IMR-90 (cell line): ENCODE results near the gene RAD51B. TPM values are rescaled to one million over a fixed set of nuclear protein-coding genes. Genes with fewer than 3 reads are reported as not detected.

Experiments
- ATAC-seq: fragments of 200-7000 bp; cut with Tn5 transposase; 2 replicates; pipeline ENCODE4 v1.9.1; 2020; ENCODE audit warnings: low read depth, mild to moderate bottlenecking, moderate library complexity
- BruUV-seq: library from RNA; stranded (reverse); fragments of 400-500 nt; replicated peaks from 2 replicates; lab custom pipeline; 2021; lab: Mats Ljungman, UMichigan
- CTCF ChIA-PET: fragments of 300-600 bp; formaldehyde crosslinking; extraction: SDS; loops from one replicate; lab custom pipeline; 2021; ENCODE audit warnings: antibody characterized with exemption; lab: Yijun Ruan, JAX
- POLR2A ChIA-PET: fragments of 300-600 bp; sonication (Branson Sonifier 250); formaldehyde crosslinking; loops from one replicate; lab custom pipeline; 2022; ENCODE audit warnings: antibody characterized with exemption; ENCODE audit not compliant: unreplicated experiment; lab: Charles Lee
- DNase-seq: peaks from one replicate; pipeline ENCODE4 v3.0.0; 2013
- H2AFZ ChIP-seq: replicated peaks from 2 replicates; pipeline ENCODE3; 2013; ENCODE audit warnings: low read length, mild to moderate bottlenecking; ENCODE audit not compliant: poor library complexity
- H2AK5ac ChIP-seq: 2 replicates; pipeline ENCODE4 v1.6.1; 2013; ENCODE audit warnings: low read depth, low read length, inconsistent platforms
- H2AK9ac ChIP-seq: replicated peaks from 2 replicates; pipeline ENCODE3; 2013; ENCODE audit warnings: mild to moderate bottlenecking, low read depth, low read length, moderate library complexity; ENCODE audit not compliant: poor library complexity
- H2BK120ac ChIP-seq: 2 replicates; pipeline ENCODE4 v1.6.1; 2013; ENCODE audit warnings: low read depth, low read length, inconsistent platforms
- H2BK15ac ChIP-seq: 3 replicates; pipeline ENCODE4 v1.6.1; 2013; ENCODE audit warnings: low read depth, low read length, inconsistent platforms
- H2BK20ac ChIP-seq: 2 replicates; pipeline ENCODE4 v1.6.1; 2013; ENCODE audit warnings: low read depth, mild to moderate bottlenecking, inconsistent platforms, low read length, moderate library complexity
- H2BK5ac ChIP-seq: 2 replicates; pipeline ENCODE4 v1.6.1; 2013; ENCODE audit warnings: mild to moderate bottlenecking, low read depth, low read length, inconsistent platforms; ENCODE audit not compliant: poor library complexity, severe bottlenecking
- H3K14ac ChIP-seq: replicated peaks from 2 replicates; pipeline ENCODE4 v1.6.1; 2013; ENCODE audit warnings: low read depth, low read length, inconsistent platforms
- H3K18ac ChIP-seq: 2 replicates; pipeline ENCODE4 v1.6.1; 2013; ENCODE audit warnings: low read depth, low read length, control low read depth
- H3K23ac ChIP-seq: 2 replicates; pipeline ENCODE4 v1.6.1; 2013; ENCODE audit warnings: low read depth, low read length, inconsistent platforms
- H3K27ac ChIP-seq: 2 replicates; pipeline ENCODE4 v1.5.1; 2013; ENCODE audit warnings: mild to moderate bottlenecking, control low read depth, low read length; ENCODE audit not compliant: insufficient read depth
- H3K27me3 ChIP-seq: 2 replicates; pipeline ENCODE4 v1.6.1; 2013; ENCODE audit warnings: low read length; ENCODE audit not compliant: control insufficient read depth, insufficient read depth
- H3K36me3 ChIP-seq: 2 replicates; pipeline ENCODE4 v1.6.1; 2013; ENCODE audit warnings: low read length, mixed read lengths; ENCODE audit not compliant: control insufficient read depth, insufficient read depth
- H3K4ac ChIP-seq: 2 replicates; pipeline ENCODE4 v1.6.1; 2013; ENCODE audit warnings: low read depth, low read length, inconsistent platforms
- H3K4me1 ChIP-seq: 2 replicates; pipeline ENCODE4 v1.6.1; 2013; ENCODE audit warnings: low read length, mixed read lengths; ENCODE audit not compliant: control insufficient read depth, insufficient read depth
- H3K4me2 ChIP-seq: 2 replicates; pipeline ENCODE4 v1.6.1; 2013; ENCODE audit warnings: low read depth, mild to moderate bottlenecking, control low read depth, low read length, moderate library complexity
- H3K4me3 ChIP-seq: 2 replicates; pipeline ENCODE4 v1.5.1; 2013; ENCODE audit warnings: low read depth, mild to moderate bottlenecking, control low read depth, low read length, moderate library complexity; ENCODE audit not compliant: insufficient read depth
- H3K56ac ChIP-seq: 2 replicates; pipeline ENCODE4 v1.6.1; 2013; ENCODE audit warnings: low read length, inconsistent platforms; ENCODE audit not compliant: insufficient read depth; ENCODE audit errors: extremely low read depth
- H3K79me1 ChIP-seq, 2 experiments: 2 replicates each; pipeline ENCODE4 v1.6.1; 2013; ENCODE audit warnings: low read length in 2 of 2, inconsistent platforms in 1 of 2, low read depth in 1 of 2
- H3K9ac ChIP-seq: 2 replicates; pipeline ENCODE4 v1.6.1; 2013; ENCODE audit warnings: low read depth, low read length, control low read depth
- H3K9me1 ChIP-seq: 2 replicates; pipeline ENCODE4 v1.6.1; 2013; ENCODE audit warnings: low read length, inconsistent platforms; ENCODE audit not compliant: insufficient read depth
- H3K9me3 ChIP-seq: 2 replicates; pipeline ENCODE4 v1.6.1; 2013; ENCODE audit warnings: low read length; ENCODE audit not compliant: control insufficient read depth, insufficient read depth
- H4K20me1 ChIP-seq: 2 replicates; pipeline ENCODE4 v1.6.1; 2013; ENCODE audit warnings: low read length, inconsistent platforms; ENCODE audit not compliant: insufficient read depth
- H4K5ac ChIP-seq: 2 replicates; pipeline ENCODE4 v1.6.1; 2013; ENCODE audit warnings: mild to moderate bottlenecking, low read depth, low read length, control low read depth
- H4K8ac ChIP-seq, 2 experiments: 2 replicates each; pipeline ENCODE4 v1.6.1; 2013; ENCODE audit warnings: low read depth in 2 of 2, low read length in 2 of 2, control low read depth in 1 of 2, inconsistent platforms in 1 of 2
- H4K91ac ChIP-seq: 2 replicates; pipeline ENCODE4 v1.6.1; 2013; ENCODE audit warnings: low read depth, low read length, inconsistent platforms; ENCODE audit not compliant: insufficient read depth
- BHLHE40 ChIP-seq: fragments of 150-350 bp; IDR thresholded peaks from 2 replicates; pipeline ENCODE4 v1.6.1; 2016; ENCODE audit warnings: mild to moderate bottlenecking, low read depth, low read length
- MXI1 ChIP-seq: IDR thresholded peaks from 2 replicates; pipeline ENCODE4 v1.6.1; 2012; ENCODE audit warnings: low read depth, mild to moderate bottlenecking, low read length, moderate library complexity, borderline replicate concordance
- RAD21 ChIP-seq: IDR thresholded peaks from 2 replicates; pipeline ENCODE4 v1.6.1; 2012; ENCODE audit warnings: low read length, improper control_type of control experiment
- RCOR1 ChIP-seq: IDR thresholded peaks from 2 replicates; pipeline ENCODE4 v1.6.1; 2012; ENCODE audit warnings: mild to moderate bottlenecking, low read length, improper control_type of control experiment; ENCODE audit not compliant: insufficient replicate concordance
- WGBS, 2 experiments: methylation state at CpG; one replicate each; pipeline versions ENCODE4 v1.1.5 to v1.1.7; 2013; ENCODE audit warnings: missing lambda C conversion rate in 2 of 2; ENCODE audit not compliant: insufficient read length in 1 of 2; ENCODE audit errors: extremely low coverage in 2 of 2; 5-methylcytosine and 5-hydroxymethylcytosine counted together
- dilution Hi-C: fragments of 300-500 bp; cut with HindIII; formaldehyde crosslinking; loops from one replicate; pipeline ENCODE4 v1.14.3; 2018; ENCODE audit warnings: low sequenced_read_pairs; ENCODE audit not compliant: unreplicated experiment
- in situ Hi-C: fragments of 300-500 bp; cut with MboI; formaldehyde crosslinking; loops from 3 replicates; pipeline ENCODE4 v1.14.3; 2019; ENCODE audit warnings: low sequenced_read_pairs, inconsistent platforms, mixed read lengths
- intact Hi-C: fragments of 100-400 bp; cut with micrococcal nuclease; formaldehyde crosslinking; loops from 2 replicates; pipeline ENCODE4 v1.10.0; 2022
- polyA plus RNA-seq, 3 experiments: library from polyadenylated mRNA; depleted of rRNA; stranded (reverse); fragments of >200 nt; gene quantifications; 2 replicates each; pipeline ENCODE4 v1.2.3, GENCODE V29; 2012; ENCODE audit warnings: low replicate concordance in 1 of 3
- total RNA-seq: library from RNA; depleted of rRNA; stranded (reverse); fragments of >200 nt; gene quantifications from 2 replicates; pipeline ENCODE4 v1.2.3, GENCODE V29; 2012
- TF ChIP-seq, protein P1 (sequence below): fragments of 150-350 bp; IDR thresholded peaks from 2 replicates; pipeline ENCODE4 v1.6.1; 2016; ENCODE audit warnings: low read depth, mild to moderate bottlenecking, low read length, moderate library complexity, borderline replicate concordance
- TF ChIP-seq, protein P2 (sequence below): fragments of 150-350 bp; IDR thresholded peaks from 2 replicates; pipeline ENCODE4 v1.6.1; 2017; ENCODE audit warnings: mild to moderate bottlenecking, antibody characterized with exemption, low read length, low read depth
- TF ChIP-seq, protein P3 (sequence below): conservative IDR thresholded peaks from 2 replicates; pipeline ENCODE4 v1.5.1; 2012; ENCODE audit warnings: mild to moderate bottlenecking, low read depth, low read length, improper control_type of control experiment

The RAD51B gene
- total and polyA plus RNA-seq, 2 of the 4 experiments (the other 2 are of a cell fraction), result 5.1 to 18.8 TPM

DNA sequence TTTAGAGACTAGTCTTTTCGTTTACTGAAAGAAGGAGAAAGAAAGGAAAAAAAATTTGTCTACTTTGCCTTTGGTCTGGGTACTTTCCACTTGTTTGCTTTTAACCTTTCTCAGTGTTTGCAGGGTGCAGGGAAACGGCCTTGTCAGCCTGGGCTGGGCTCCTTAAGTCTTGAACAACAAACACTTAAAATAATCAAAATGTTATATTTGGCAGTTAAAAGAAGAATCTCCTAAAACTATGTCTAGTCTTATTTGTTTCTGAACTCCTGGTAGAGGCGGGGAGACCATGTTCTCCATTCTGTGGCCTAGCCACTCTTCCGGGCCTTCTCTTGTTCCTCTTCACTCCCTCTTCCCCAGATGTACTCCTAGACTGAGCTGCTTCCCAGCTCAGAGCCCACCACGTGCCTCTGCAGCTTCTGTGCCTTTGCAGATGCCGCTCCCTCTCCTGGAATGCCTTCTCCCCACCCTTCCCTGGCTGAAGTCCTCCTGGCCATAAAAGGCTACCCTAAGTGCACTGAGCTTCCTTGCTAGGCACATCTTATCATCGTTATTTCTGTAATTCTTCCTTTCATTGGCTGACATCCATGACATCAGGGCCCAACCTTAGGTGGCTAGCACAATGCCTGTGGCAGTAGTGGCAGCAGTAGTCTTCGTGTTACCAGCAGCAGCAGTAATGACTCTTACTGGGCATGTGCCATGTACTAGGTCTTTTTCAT lies 540.4 kb downstream of the RAD51B start:
- intact Hi-C loops (no loop called here), in situ Hi-C loops (no loop called here), dilution Hi-C loops (no loop called here)
- Histone ChIP-seq H3K27me3 (no peaks in the 10 kb centered on the region), H3K4me3 (no peak overlapping the region), H2BK15ac (peak overlapping the region; percentile 16; the same call in 2 of the 3 replicates), H3K9ac (no peak overlapping the region; the same call in 1 of the 2 replicates), H3K14ac (peak overlapping the region; percentile 8; the same call in 1 of the 2 replicates), H2AK5ac (peak overlapping the region; percentile 67; the same call in 1 of the 2 replicates), H3K9me3 (no peaks in the 10 kb centered on the region), H3K27ac (no peak overlapping the region), H3K36me3 (no peaks in the 10 kb centered on the region), H3K4me2 (no peak overlapping the region), H3K23ac (0 out of 2 replicates have a peak overlapping the region, but pooled peaks have one; percentile 69), H2AFZ (peak overlapping the region; percentile 38), H2BK5ac (no peak overlapping the region), H3K56ac (no peak overlapping the region; the same call in 1 of the 2 replicates), H3K9me1 (peaks cover 11% of the 10 kb centered on the region), H4K91ac (peak overlapping the region; percentile 36), H3K18ac (peak overlapping the region; percentile 48), H3K4ac (peak overlapping the region; percentile 68; the same call in 1 of the 2 replicates), H3K4me1 (peaks cover 14% of the 10 kb centered on the region), H4K8ac (peak overlapping the region; percentile 6 to 61; a peak in 2 of 4 replicates), H2BK20ac (peak overlapping the region; percentile 24; the same call in 1 of the 2 replicates), H4K20me1 (no peaks in the 10 kb centered on the region), H4K5ac (peak overlapping the region; percentile 67), H2AK9ac (peak overlapping the region; percentile 67), H3K79me1 (peaks cover 0 to 3% of the 10 kb centered on the region in 2 experiments; a peak in 1 of 4 replicates), H2BK120ac (peak overlapping the region; percentile 32)
- 67% methylated on average over 2 of the region's 8 CpGs; no CpG with 5 or more reads in 1 of the 2 experiments for WGBS, 2 experiments
- ChIA-PET POLR2A (no interaction called here), CTCF (no interaction called here)
- no peak for DNase-seq
- TF ChIP-seq, protein P1, sequence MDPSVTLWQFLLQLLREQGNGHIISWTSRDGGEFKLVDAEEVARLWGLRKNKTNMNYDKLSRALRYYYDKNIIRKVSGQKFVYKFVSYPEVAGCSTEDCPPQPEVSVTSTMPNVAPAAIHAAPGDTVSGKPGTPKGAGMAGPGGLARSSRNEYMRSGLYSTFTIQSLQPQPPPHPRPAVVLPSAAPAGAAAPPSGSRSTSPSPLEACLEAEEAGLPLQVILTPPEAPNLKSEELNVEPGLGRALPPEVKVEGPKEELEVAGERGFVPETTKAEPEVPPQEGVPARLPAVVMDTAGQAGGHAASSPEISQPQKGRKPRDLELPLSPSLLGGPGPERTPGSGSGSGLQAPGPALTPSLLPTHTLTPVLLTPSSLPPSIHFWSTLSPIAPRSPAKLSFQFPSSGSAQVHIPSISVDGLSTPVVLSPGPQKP, result no peak
- TF ChIP-seq, protein P2, sequence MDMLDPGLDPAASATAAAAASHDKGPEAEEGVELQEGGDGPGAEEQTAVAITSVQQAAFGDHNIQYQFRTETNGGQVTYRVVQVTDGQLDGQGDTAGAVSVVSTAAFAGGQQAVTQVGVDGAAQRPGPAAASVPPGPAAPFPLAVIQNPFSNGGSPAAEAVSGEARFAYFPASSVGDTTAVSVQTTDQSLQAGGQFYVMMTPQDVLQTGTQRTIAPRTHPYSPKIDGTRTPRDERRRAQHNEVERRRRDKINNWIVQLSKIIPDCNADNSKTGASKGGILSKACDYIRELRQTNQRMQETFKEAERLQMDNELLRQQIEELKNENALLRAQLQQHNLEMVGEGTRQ, result peak; percentile 10; the same call in 1 of the 2 replicates
- TF ChIP-seq, protein P3, sequence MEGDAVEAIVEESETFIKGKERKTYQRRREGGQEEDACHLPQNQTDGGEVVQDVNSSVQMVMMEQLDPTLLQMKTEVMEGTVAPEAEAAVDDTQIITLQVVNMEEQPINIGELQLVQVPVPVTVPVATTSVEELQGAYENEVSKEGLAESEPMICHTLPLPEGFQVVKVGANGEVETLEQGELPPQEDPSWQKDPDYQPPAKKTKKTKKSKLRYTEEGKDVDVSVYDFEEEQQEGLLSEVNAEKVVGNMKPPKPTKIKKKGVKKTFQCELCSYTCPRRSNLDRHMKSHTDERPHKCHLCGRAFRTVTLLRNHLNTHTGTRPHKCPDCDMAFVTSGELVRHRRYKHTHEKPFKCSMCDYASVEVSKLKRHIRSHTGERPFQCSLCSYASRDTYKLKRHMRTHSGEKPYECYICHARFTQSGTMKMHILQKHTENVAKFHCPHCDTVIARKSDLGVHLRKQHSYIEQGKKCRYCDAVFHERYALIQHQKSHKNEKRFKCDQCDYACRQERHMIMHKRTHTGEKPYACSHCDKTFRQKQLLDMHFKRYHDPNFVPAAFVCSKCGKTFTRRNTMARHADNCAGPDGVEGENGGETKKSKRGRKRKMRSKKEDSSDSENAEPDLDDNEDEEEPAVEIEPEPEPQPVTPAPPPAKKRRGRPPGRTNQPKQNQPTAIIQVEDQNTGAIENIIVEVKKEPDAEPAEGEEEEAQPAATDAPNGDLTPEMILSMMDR, result no peak
- TF ChIP-seq BHLHE40 (no peak), RAD21 (no peak), RCOR1 (no peak), MXI1 (no peak)
- ATAC-seq, result peak; percentile 40; the same call in 1 of the 2 replicates
- no TSS peak for BruUV-seq
